Fibroblast of the aortic adventitia (primary cell): ENCODE results near the gene MMAB. TPM values are rescaled to one million over a fixed set of nuclear protein-coding genes. Genes with fewer than 3 reads are reported as not detected.

Source experiments
- DNase-seq: peaks from one replicate; pipeline ENCODE4 v3.0.0-alpha.2; 2010; ENCODE audit warnings: low read depth
- H3K4me3 ChIP-seq: 2 replicates; pipeline ENCODE4 v1.5.1; 2011; ENCODE audit warnings: low read depth, mild to moderate bottlenecking, control low read depth, low read length, moderate library complexity
- CTCF ChIP-seq: IDR thresholded peaks from 2 replicates; pipeline ENCODE4 v1.5.1; 2011; ENCODE audit warnings: mild to moderate bottlenecking, low read length, control low read depth, inconsistent platforms; ENCODE audit not compliant: insufficient read depth
- total RNA-seq: library from RNA; depleted of rRNA; stranded (reverse); fragments of >200 nt; gene quantifications from 2 replicates; pipeline ENCODE4 v1.2.3, GENCODE V29; 2012; ENCODE audit warnings: low replicate concordance

Gene MMAB
- total RNA-seq, 1 donor: 22.0 TPM

- no peak for TF ChIP-seq CTCF
- no peak for DNase-seq
Observed at GRCh38 chr12:109553483-109553882, 19.8 kb downstream of the MMAB start.

GRCh38 chr12:109552971-109553370, 20.3 kb downstream of the MMAB start:
- no peak for DNase-seq
- no peak for TF ChIP-seq CTCF

More at GRCh38 chr12:109553483-109553882, 19.8 kb downstream of the MMAB start:
- H3K4me3 ChIP-seq: no peak overlapping the region

GRCh38 chr12:109551108-109551507, 22.2 kb downstream of the MMAB start:
- H3K4me3 ChIP-seq: no peak overlapping the region
- TF ChIP-seq CTCF: no peak
- DNase-seq: no peak

More at GRCh38 chr12:109552971-109553370, 20.3 kb downstream of the MMAB start:
- no peak overlapping the region for H3K4me3 ChIP-seq

GRCh38 chr12:109550281-109550680, 23.0 kb downstream of the MMAB start:
- TF ChIP-seq CTCF: no peak
- H3K4me3 ChIP-seq: no peak overlapping the region
- no peak for DNase-seq

- TF ChIP-seq CTCF: no peak
- H3K4me3 ChIP-seq: no peak overlapping the region
- DNase-seq: no peak
Observed at GRCh38 chr12:109549613-109550270, 23.6 kb downstream of the MMAB start.

- no peak overlapping the region for H3K4me3 ChIP-seq
- TF ChIP-seq CTCF: no peak
- DNase-seq: no peak
Observed at GRCh38 chr12:109548258-109548657, 25.0 kb downstream of the MMAB start.

- H3K4me3 ChIP-seq: no peak overlapping the region
- no peak for DNase-seq
- TF ChIP-seq CTCF: no peak
Observed at GRCh38 chr12:109547286-109547685, 26.0 kb downstream of the MMAB start.
